NCI-H460 (cell line): ENCODE data around the gene GSTM3. TPM values are rescaled to one million over a fixed set of nuclear protein-coding genes. Genes with fewer than 3 reads are reported as not detected.

ENCODE experiments used
- DNase-seq: peaks from one replicate; pipeline ENCODE4 v3.0.0-alpha.2; 2016; ENCODE audit warnings: low read depth; ENCODE audit errors: extremely low read depth
- polyA plus RNA-seq: library from polyadenylated mRNA; depleted of rRNA; stranded (reverse); fragments of >200 nt; gene quantifications from 2 replicates; pipeline ENCODE4 v1.2.3, GENCODE V29; 2014; cell fraction: nucleus; rRNA removed
- total RNA-seq: library from RNA; depleted of rRNA; stranded (reverse); fragments of >200 nt; shearing (Covaris generic); gene quantifications from 2 replicates; pipeline ENCODE4 v1.2.3, GENCODE V29; 2014; rRNA removed

Gene GSTM3
- total RNA-seq = 266 and 288 TPM in 2 replicates
- 212 and 284 TPM in 2 replicates for polyA plus RNA-seq

DNA sequence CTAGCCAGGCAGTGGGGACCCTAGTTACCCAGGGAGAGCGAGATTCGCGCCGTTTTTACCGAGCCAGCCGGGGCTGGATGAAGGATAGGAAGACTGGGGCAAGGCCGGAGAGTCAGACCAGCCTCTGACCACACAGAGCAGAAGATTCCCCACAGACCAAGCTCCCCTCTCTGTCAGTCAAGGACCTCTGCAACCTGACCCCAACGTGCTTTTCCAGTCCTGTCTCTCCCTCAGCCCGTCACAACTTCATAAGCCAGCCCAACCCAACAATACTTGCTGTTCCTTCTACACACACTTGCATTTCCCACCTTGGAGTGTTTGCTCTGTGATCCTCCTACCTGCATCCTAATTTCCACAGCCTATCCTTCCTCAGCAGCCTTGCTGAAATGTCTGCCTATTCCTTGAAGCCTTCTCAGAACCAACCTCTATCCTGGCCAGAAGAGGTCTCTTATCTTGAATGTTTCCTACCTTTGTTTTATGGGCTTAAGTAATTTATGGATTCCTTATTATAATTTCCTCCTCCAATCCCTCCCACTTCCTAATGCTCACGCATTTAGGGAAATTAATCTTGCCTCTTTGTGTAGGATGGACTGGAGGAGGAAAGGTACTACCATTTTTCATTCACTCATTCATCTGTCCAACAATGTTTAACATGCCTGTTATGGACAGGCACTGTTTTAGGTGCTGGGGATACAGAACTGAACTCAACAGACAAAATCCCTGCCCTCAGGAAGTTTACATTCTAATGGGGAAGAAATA is at the start of gene GSTM3:
Gene GSTM3, minus strand, starts transcription at position 424 of the 759 bp plus-strand sequence. CDS start 751 bp downstream, outside the sequence.
- DNase-seq = no peak

DNA sequence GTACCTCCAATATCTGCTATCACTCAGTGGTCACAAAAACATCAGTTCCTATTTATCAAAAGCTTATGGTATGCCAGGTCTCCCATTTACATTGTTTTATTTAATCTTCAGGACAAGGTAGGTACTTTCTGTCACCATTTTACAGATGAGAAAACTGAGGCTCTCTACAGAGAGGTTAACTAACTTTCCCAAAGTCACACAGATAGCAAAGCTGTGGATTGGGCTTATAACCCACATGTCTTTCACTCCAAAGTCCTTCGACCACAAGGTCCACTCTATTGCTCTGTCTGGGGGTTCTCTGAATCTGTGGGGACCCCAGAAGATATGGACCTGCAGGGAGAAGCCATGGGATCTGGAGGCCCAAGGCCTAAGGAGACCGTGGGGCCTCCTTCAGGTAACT is 49.5 kb upstream of the GSTM3 start:
- DNase-seq = no peak

DNA sequence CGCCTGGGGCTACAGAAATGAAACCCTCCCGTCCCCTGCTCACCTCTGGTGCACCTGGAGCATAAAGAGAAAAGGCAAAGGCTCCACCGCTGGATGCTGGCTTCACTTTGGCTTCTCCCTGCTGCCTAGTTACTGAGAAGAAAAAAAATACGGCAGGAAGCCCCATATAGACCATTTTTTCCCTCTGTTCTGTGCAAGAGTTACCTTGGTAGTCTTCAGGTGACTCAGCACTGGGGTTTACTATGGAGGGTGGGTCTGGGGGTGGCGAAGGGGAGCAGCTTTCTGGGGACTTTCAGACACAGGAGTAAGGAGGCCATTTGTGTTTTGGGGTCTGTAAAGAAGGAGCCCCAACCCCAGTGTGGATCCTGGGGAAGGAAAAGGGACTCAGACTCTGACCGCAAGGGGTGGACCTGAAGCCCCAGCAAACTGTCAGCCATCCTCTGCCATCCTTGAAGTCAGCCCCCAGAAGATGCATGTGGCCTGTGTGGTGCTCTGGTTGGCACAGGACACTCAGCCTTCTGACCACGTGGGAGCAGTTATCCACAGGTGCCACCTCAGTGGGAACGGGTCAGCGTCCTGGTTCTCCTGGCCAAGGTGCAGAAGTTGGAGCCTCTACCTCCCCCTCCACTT is 48.8 kb upstream of the GSTM3 start:
- DNase-seq = no peak

DNA sequence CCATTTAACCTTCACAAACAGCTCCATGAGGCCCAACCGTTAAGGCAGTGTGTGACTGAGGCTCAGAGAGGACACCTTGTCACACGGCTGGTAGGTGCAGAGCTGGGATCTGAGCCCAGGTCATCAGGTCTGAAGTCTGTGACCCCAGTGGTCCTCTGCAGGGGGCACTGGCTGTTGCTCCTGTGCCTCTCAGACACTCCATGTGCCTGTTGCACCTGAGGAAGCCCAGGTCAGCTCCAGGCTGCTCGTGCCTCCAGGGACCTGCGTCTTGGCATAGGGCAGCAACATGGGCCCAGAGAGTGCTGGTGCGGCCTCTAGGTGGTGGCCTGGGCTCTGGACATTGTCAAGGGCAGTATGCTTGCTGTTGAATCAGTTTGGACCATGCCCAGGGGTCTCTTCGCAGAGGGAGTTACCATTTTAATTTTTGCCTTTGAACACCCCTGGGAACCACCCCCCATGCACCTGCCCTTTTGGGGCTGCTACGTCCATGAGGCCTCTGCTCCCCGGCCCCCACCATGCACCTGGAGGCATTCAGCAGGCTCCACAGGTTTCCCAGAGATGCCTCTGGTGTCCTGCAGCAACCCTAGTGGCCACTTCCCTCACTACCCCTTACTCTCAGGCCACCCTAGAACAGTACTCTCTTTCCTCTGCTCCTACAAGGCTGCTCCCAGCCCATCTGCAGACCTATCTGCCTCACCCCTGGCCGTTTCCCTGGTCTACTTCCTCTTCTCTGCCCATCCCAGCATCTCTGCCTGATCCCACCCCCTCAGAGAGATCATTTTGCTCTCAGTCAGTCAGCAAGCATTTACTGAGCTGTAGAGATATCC is 48.1 kb upstream of the GSTM3 start:
- peak; percentile 30 for DNase-seq

DNA sequence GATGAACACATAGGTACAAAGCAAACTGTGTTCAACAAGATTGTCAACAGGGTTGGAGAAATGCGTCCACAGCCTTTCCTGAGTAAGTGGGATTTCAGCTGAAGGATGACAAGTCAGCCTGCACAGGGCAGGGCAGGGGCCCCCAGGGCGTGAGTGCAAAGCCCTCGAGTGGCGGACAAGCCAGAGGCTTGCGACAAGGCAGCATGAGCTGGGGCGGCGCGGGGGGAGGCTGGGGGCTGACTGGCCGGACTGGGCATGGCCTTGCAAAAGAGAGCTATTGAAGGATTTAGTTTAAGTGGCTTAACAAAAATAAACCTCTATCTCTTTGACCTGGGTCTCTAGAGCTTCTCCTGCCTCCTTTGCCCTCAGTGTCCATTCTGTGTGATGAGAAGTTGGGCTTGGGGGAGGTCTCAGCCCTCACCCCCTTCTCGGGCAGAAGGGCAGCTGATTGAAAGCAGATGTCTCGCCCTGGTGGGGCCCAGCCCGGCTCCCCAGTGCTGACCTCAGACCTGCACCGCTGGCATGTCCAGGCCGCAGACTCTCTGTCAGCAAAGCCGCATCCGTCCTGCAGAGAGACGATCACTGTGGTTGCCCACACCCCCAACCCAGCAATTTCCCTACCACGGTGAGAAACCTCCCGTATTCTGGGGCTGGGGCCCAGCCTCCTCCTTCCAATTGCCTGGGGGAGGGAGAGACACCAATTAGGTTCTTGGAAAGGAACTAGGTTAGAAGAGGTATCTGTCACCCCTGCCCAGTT is 47.2 kb upstream of the GSTM3 start:
- DNase-seq = no peak

DNA sequence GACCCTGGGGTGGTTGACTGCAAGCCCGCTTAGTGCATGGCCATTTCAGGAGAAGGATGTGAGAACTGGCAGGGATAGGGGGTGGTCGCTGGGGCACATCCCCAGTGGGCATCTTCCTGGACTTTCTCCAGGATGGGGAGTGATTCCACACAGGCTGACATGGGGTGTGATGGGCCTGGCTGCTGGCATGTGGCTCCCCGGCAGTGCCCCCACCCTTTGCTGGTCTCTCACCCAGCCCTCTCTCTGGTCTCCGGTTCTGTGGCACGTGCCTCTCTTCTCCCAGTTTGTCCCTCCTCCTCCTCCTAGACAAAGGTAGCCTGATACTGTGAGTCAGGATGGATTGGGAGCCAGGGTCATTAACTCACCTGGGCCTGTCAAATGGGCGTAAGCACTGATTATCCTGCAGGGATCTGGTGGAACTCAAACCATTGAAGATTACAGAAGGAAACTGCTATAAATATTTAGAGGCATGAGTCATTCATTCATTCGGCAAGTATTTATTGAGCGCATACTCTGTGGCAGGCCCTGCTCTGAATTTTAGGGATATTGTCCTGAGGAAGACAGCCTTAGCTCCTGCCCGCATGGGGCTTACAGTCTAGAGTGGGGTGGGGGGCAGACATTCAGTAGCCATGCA is 46.5 kb upstream of the GSTM3 start:
- DNase-seq = no peak

DNA sequence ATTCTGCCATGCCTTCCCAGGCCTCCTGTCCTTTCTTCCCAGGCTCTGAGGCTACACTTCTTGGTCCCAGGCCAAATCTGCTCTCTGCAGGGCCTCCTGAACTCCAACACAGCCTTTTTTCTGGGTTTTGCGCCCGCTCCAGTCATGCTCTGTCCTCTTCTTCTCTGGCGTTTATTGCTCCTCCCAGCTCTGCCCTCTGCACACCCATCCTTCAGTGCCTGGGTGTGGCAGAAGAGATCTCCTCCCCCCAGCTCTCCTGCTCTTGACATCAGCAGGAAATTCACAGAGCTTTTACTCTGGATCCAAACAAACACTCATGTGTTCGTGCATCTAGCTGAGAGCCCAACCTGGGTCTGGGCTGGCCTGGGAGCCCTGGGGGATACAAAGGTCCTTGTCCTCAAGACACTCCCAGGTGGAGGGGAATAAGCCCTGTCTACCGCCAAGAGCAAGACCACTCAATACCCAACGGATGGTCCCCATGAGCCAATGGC is 45.7 kb upstream of the GSTM3 start:
- DNase-seq = peak; percentile 64

DNA sequence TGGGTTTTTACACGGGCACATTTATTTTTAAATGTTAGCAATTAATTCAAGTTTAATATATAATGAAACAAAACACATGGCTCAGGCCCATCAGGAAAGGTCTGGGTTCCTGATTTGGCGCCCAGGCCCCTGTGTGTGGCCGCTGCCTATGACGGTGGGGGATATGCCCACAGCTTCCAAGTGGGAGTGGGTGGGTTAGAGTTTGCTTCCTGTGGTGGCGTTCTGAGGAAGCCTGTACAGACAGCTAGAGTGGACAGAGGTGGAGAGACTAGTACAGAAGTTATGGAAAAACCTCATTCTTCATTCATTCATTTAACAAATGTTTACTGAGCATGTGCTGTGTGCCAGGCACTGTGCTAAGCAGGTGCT is 45.3 kb upstream of the GSTM3 start:
- DNase-seq = no peak

DNA sequence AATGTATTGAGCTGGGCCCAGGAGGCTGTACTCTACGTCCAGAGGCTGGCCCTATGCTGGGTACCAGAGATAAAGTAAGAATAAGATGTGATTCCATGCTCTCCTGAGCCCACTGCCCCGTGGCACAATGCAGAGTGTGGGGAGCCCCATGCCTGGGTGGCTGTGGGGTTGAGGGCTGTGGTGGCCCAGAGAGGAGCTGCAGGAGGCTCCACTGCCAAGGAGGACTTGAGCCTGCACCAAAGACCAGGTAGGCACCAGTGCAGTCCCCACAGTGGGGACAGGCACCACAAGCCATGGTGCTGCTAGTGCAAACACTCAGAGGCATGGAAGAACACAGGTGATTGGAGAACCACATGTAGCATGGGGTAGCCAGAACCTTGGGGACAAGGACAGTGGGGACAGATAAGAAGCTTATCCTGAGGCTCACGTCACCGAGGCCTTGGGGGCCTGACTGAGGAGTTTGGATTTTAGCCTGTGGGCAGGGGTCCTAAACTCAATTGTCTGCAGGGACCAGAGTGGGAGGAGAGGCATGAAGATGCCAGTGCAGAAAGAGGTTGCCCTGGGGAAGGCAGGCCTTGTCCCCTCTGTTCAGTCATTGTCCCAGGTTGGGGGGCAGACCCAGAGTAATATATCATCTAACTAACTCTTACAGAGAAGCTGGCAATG is 44.7 kb upstream of the GSTM3 start:
- no peak for DNase-seq

DNA sequence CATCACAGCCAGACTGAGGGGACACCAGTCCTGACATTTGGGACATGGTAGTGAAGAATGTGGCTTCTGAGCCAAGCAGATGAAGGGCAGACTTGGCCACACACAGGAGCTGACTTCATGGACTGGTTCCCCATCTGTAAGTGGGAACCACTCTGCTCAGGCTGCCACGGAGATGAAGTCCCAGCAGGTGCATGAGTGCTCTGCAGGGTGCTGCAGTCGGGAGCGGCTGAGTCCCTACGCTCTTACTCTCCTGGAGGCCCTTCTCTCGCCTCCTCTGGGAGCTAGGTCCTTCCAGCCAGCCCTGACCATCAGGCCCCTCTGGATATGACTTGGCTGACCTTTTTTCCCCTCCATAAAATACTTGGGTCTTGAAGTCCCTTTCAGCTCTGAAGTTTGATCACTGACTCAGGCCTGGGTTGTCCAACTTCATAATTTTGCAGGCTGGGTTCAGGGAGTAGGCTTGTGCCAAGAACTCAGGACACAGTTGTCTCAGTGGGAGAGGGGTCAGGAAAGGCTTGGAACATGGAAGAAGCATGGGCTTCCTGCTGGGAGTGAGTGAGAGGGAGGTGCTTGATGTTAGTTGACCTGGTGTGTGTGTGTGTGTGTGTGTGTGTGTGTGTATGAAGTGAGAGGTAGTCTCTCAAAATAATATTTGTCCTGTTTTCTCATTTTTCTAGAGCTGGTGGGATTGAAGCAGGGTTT is 43.9 kb upstream of the GSTM3 start:
- no peak for DNase-seq

DNA sequence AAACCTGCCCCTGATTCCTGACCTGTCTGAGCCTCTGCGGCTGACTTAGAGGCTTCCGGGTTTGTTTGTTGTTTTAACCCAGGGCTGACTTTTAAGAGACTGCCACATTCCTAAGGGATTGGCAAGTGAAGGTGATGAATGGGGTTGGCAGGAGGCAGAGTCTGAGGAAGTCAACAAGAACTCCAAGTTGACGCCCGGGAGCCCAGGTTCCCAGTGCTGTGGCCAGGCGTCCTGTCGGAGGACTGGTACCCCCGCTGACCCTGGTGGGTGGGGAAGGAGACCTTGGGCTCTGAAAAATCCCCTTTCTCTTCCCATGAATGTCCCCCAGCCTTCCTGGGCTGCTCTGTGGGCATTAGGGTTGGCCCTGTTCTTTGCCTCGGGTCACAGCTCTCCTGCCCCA is 42.6 kb upstream of the GSTM3 start:
- DNase-seq = peak; percentile 83

DNA sequence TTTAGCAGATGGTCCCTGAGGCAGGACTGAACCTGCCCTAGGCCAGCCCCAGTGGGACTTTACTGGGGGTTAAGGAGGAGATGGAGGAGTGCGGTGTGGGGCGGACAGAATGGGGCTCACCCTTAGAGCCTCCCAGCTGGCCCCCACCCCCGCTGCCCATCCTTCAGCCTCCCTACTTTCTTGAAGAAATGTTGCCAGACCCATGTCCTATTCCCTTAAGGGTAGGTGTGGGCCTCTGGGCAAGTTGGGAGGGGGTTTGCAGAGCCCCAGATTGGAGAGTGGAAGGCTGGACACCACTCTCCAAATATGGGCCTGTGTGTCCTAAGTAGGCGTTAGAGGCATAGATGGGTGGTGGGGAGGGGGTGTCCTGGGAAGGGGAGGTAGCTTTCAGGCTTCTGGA is 42.1 kb upstream of the GSTM3 start:
- DNase-seq = no peak

DNA sequence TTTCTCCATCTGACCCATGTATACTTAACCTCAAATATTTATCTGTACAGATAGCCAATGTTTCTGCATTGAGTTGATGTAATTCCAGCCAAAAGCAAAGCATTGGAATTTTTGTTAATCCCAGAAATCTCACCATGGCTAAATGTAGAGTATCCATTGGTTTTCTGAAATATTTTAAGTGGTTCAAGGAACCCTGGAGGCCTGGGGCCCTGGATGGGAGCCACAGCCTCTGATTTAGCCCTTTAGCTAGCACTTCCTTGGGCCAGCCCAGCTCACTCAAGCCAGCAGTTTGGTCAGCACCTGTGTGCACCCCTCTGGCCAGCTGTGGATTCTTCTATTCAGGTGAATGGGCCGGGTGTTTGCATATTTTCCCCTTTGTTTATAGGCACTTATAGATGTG is 41.7 kb upstream of the GSTM3 start:
- no peak for DNase-seq

DNA sequence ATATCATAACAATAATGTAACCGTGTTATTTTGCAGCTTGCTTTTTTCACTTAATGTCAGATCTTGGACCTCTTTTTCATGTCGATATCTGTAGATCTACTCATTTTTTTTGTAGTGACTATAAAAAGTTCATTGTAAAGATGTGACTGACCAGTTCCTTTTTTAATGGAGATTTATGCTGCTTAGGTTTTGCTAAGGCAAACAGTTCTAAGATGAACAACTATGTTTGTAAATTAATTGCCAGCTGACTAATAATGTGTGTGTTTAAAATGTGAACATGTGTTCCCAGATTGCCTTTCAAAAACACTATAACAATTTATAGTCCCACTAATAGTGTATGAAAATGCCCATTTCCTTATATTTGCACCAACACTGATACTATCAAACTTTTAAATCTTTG is 41.0 kb upstream of the GSTM3 start:
- DNase-seq = no peak

DNA sequence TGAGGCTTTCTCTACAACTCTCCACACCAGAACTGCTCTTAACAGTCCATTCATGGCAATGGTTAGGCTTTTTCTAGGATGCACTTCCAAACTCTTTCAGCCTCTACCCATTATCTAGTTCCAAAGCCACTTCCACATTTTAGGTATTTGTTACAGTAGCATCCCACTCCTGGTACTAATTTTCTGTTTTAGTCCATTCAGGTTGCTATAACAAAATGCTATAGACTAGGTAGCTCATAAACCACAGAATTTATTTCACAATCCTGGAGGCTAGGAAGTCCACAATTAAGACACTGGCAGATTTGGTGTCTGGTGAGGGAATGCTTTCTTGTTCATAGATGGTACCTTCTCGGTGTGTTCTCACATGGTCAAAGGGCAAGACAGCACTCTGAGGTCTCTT is 40.1 kb upstream of the GSTM3 start:
- no peak for DNase-seq

DNA sequence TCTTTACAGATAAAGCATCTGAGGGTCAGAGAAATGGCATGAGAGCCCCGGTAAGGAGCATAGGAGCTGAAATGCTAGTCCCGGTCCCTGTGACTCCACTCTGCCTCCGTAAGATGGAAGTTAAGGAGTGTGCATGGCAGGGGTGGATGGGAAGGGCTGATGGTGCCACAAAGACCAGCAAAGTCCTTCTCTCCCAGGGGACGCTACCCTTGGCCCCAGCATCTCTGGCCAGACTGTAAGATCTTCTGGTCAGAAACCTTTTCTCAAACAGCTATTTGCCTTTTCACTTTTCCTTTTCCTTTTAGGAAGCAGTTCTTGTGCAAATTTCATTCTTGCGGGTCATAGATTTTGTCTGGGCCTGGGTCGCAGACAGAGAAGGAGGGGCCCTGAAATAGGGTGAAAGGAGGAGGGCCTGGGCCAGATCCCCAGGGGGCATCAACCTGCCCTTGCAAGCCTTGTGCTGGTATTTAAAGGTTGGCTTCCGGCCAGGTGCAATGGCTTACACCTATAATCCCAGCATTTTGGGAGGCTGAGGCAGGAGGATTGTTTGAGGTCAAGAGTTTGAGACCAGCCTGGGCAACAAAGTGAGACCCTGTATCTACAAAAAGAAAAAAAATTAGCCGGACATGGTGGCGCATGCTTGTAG is 37.3 kb upstream of the GSTM3 start:
- no peak for DNase-seq

DNA sequence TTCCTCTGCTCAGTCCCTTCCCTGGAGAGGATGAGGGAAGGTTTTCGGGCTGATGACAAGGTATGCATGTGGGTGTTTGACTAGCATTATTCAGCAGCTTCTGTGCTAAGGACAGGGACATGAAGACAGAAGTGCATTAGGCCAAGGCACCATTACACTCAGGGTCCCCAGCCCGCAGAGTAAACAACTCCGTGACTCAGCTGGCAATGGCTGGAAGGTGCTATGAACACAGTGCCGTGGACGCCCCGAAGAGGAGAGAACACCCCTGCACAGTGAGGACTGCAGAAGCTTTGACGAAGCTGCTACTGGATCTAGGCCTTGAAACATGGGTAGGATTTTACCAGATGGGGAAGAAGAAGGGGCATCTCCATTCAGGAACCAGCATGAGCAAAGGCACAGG is 36.6 kb upstream of the GSTM3 start:
- no peak for DNase-seq

DNA sequence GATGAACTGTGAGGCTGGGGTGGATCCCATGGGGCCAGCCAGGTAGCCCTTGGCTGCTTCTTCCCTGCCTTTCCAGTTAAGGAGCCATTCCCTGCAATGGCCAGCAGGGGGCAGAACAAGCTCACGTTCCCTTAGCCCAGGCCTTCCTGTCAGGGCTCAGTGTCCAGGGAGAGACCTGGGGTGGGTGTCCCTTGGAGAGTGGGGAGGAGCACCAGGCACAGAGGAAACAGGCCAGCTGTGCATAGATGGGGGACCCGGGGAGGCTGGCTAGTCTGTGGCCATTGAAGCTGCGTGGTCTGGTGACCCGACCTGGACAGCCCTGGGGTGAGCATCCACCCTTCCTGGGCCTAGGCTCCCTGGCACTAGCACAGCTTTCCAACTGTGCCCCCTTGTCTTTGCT is 36.1 kb upstream of the GSTM3 start:
- DNase-seq = peak; percentile 79
